ENCODE data around the gene PSTPIP1. TPM values are rescaled to one million over a fixed set of nuclear protein-coding genes. Genes with fewer than 3 reads are reported as not detected.

The PSTPIP1 gene
- total RNA-seq, 3 donors from 2014 or later (not counting 1 experiment from before 2014, with no cell fraction given) = 218 to 316 (median 228) TPM

GRCh38 chr15:77084436-77084835 is 89.5 kb downstream of the PSTPIP1 start:
- peaks cover 28% of the 10 kb centered on the region for H3K4me1 ChIP-seq (ENCODE audit: control insufficient read depth, insufficient read depth, low read length)
- H3K27ac ChIP-seq (ENCODE audit: low read length) = peak overlapping the region; percentile 53
- Mint-ChIP-seq H3K27me3 (ENCODE audit: low read depth in 2 of 2) (peaks cover 0 to 3% of the 10 kb centered on the region in 2 donors), H3K4me3 (no peak overlapping the region), H3K4me1 (peaks cover 16 to 17% of the 10 kb centered on the region in 2 donors), H3K9me3 (no peaks in the 10 kb centered on the region), H3K36me3 (no peaks in the 10 kb centered on the region), H3K27ac (no peak overlapping the region)
- no peaks in the 10 kb centered on the region for H3K36me3 ChIP-seq (ENCODE audit: control insufficient read depth, insufficient read depth, low read length)
- no peak for TF ChIP-seq CTCF (IDR thresholded peaks at IDR 0.05)
- H3K4me3 ChIP-seq (ENCODE audit: low read length) = no peak overlapping the region
- H3K27me3 ChIP-seq (ENCODE audit: control insufficient read depth, insufficient read depth, low read length) = no peaks in the 10 kb centered on the region
- intact Hi-C loops (cut with micrococcal nuclease) = no loop called here
- DNase-seq = no peak
- H3K9me3 ChIP-seq (ENCODE audit: control insufficient read depth, insufficient read depth, low read length) = no peaks in the 10 kb centered on the region
- ATAC-seq = no peak
- 86% methylated on average over 8 of the region's 8 CpGs for WGBS (ENCODE audit: insufficient coverage)

GRCh38 chr15:77085297-77085696 is 90.4 kb downstream of the PSTPIP1 start:
- H3K9me3 ChIP-seq (ENCODE audit: control insufficient read depth, insufficient read depth, low read length) = no peaks in the 10 kb centered on the region

More at GRCh38 chr15:77085297-77085696, 90.4 kb downstream of the PSTPIP1 start:
- Histone ChIP-seq H3K36me3 (ENCODE audit: control insufficient read depth, insufficient read depth, low read length) (no peaks in the 10 kb centered on the region), H3K4me3 (ENCODE audit: low read length) (no peak overlapping the region), H3K27me3 (ENCODE audit: control insufficient read depth, insufficient read depth, low read length) (no peaks in the 10 kb centered on the region), H3K4me1 (ENCODE audit: control insufficient read depth, insufficient read depth, low read length) (peaks cover 28% of the 10 kb centered on the region), H3K27ac (ENCODE audit: low read length) (no peak overlapping the region)
- ATAC-seq (no peak), DNase-seq (no peak)
- no peaks in the 10 kb centered on the region for H3K9me3 Mint-ChIP-seq
- H3K27me3 Mint-ChIP-seq (ENCODE audit: low read depth in 2 of 2) = peaks cover 0 to 3% of the 10 kb centered on the region in 2 donors
- no peak overlapping the region for H3K4me3 Mint-ChIP-seq
- intact Hi-C loops (cut with micrococcal nuclease) = no loop called here
- 58% methylated on average over 2 of the region's 2 CpGs for WGBS (ENCODE audit: insufficient coverage)
- H3K36me3 Mint-ChIP-seq = no peaks in the 10 kb centered on the region
- no peak for TF ChIP-seq CTCF (IDR thresholded peaks at IDR 0.05)
- peaks cover 16 to 17% of the 10 kb centered on the region in 2 donors for H3K4me1 Mint-ChIP-seq
- H3K27ac Mint-ChIP-seq = no peak overlapping the region

Other genes with a start within 250 kb of the PSTPIP1 start
- 10 to 100 TPM; 48.1 to 53.6 (median 51.8) TPM for gene SCAPER, start 89.8 kb upstream of the PSTPIP1 start, total RNA-seq
- gene RCN2, start 63.4 kb upstream of the PSTPIP1 start, total RNA-seq = 10 to 100 TPM; 24.1 to 30.0 (median 25.0) TPM
- 10 to 100 TPM; 18.7 to 37.4 (median 29.9) TPM for gene TSPAN3, start 76.0 kb downstream of the PSTPIP1 start, total RNA-seq